ENCODE measurements around the gene TMEM200C.

DNA sequence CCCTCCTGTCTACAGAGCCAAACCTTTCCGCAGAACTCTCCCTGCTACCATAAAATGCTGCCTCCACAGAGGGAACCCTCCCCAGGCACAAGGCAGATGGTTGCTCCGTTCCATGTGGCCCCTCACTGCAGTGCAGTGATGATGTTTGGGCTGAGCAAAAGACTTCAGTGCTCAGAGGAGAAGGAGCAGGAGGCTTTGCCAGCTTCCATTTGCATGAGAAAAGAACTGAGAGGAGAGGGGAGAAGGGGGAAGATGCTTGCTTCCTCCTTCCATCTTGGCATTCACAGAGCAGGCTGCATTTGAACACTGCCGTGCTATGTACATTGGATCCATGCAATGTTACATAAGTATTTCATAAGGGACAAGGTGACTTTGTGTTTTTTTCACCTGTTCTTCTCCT is 46.6 kb upstream of the TMEM200C start:
- no peak for TF ChIP-seq STAT1 (conservative IDR thresholded peaks at IDR 0.05)
- TF ChIP-seq, protein P1, sequence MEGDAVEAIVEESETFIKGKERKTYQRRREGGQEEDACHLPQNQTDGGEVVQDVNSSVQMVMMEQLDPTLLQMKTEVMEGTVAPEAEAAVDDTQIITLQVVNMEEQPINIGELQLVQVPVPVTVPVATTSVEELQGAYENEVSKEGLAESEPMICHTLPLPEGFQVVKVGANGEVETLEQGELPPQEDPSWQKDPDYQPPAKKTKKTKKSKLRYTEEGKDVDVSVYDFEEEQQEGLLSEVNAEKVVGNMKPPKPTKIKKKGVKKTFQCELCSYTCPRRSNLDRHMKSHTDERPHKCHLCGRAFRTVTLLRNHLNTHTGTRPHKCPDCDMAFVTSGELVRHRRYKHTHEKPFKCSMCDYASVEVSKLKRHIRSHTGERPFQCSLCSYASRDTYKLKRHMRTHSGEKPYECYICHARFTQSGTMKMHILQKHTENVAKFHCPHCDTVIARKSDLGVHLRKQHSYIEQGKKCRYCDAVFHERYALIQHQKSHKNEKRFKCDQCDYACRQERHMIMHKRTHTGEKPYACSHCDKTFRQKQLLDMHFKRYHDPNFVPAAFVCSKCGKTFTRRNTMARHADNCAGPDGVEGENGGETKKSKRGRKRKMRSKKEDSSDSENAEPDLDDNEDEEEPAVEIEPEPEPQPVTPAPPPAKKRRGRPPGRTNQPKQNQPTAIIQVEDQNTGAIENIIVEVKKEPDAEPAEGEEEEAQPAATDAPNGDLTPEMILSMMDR (IDR thresholded peaks at IDR 0.05 in 2 of 3, conservative IDR thresholded peaks at IDR 0.05 in 1 of 3; ENCODE audit: control insufficient read depth in 2 of 3, extremely low read depth in 1 of 3, insufficient read depth in 1 of 3, low read depth in 3 of 3, low read length in 3 of 3): no peak
- TF ChIP-seq YY1 (IDR thresholded peaks at IDR 0.05; ENCODE audit: low read depth, low read length): no peak
- no peak for TF ChIP-seq RB1 (IDR thresholded peaks at IDR 0.05; ENCODE audit: borderline replicate concordance)
- no peak for TF ChIP-seq BCL11A (IDR thresholded peaks at IDR 0.05; ENCODE audit: low read depth, low read length)

Data from GM12878 (cell line).